Heart left ventricle (tissue), 16 donors: ENCODE results near the gene CELSR3. TPM values are rescaled to one million over a fixed set of nuclear protein-coding genes. Genes with fewer than 3 reads are reported as not detected.

Experiments used
- ATAC-seq, 4 donors: fragments of 200-7000 bp; cut with Tn5 transposase; one replicate each; pipeline ENCODE4 v1.9.1; 2020 to 2022; ENCODE audit warnings: moderate library complexity in 4 of 4, mild to moderate bottlenecking in 3 of 4, moderate number of reproducible peaks in 1 of 4
- DNase-seq, 5 donors: peaks; one replicate each; pipeline ENCODE4 v3.0.0-alpha.2; 2020
- H3K27ac ChIP-seq, 12 donors: fragments of 200-600 bp; sonication (generic) in 4 of 12; one replicate each; pipeline versions ENCODE4 v1.5.0 to v1.8.0; 2016 to 2022; ENCODE audit warnings: mild to moderate bottlenecking in 2 of 12
- H3K27me3 ChIP-seq, 9 donors: fragments of 200-600 bp; sonication (generic) in 2 of 9; one replicate each; pipeline versions ENCODE4 v1.5.1 to v1.8.0; 2016 to 2022; ENCODE audit warnings: mild to moderate bottlenecking in 3 of 9
- H3K36me3 ChIP-seq, 9 donors: fragments of 200-600 bp; sonication (generic) in 2 of 9; one replicate each; pipeline versions ENCODE4 v1.5.0 to v1.8.0; 2018 to 2022; ENCODE audit warnings: mild to moderate bottlenecking in 2 of 9
- H3K4me1 ChIP-seq, 12 donors: fragments of 200-600 bp; sonication (generic) in 4 of 12; one replicate each; pipeline versions ENCODE4 v1.5.0 to v1.8.0; 2016 to 2022; ENCODE audit warnings: mild to moderate bottlenecking in 3 of 12
- H3K4me3 ChIP-seq, 12 donors: fragments of 200-600 bp; sonication (generic) in 4 of 12; one replicate each; pipeline versions ENCODE4 v1.5.0 to v1.8.0; 2017 to 2022; ENCODE audit warnings: mild to moderate bottlenecking in 9 of 12, moderate library complexity in 4 of 12
- H3K9me3 ChIP-seq, 12 donors: fragments of 200-600 bp; sonication (generic) in 4 of 12; one replicate each; pipeline versions ENCODE4 v1.5.0 to v1.8.0; 2016 to 2022; ENCODE audit warnings: mild to moderate bottlenecking in 1 of 12
- CTCF ChIP-seq, 12 donors: fragments of 200-600 bp; sonication (generic) in 4 of 12; IDR thresholded peaks; one replicate each; pipeline versions ENCODE4 v1.5.0 to v1.8.0; 2018 to 2022; ENCODE audit warnings: antibody characterized with exemption in 12 of 12, mild to moderate bottlenecking in 5 of 12
- POLR2A ChIP-seq, 2 donors: fragments of 450-650 bp; IDR thresholded peaks; one replicate each; pipeline ENCODE4 v1.6.1; 2017; ENCODE audit warnings: antibody characterized with exemption in 2 of 2, mild to moderate bottlenecking in 2 of 2, moderate library complexity in 2 of 2
- whole genome bisulfite sequencing, 4 donors: extraction: QIAGEN DNeasy Blood & Tissue Kit in 2 of 4; methylation state at CpG; one replicate each; pipeline versions ENCODE4 v1.1.5 to v1.1.7; 2013 to 2018; 5-methylcytosine and 5-hydroxymethylcytosine counted together
- intact Hi-C, 10 donors: fragments of 100-400 bp; cut with DNase I; formaldehyde crosslinking; loops; one replicate each; pipeline versions ENCODE4 v1.11.1 to v1.14.2; 2022
- polyA plus RNA-seq, 2 donors: library from polyadenylated mRNA; stranded (reverse); fragments of 200-250 nt; gene quantifications; one replicate each; pipeline ENCODE4 v1.2.3, GENCODE V29; 2013
- total RNA-seq, 9 donors: library from RNA; depleted of rRNA in 2 of 9; stranded (reverse); fragments of >200 nt in 2 of 9; fragmentation: NEBNext Ultra II Directional in 3 of 9; extraction: Animal tissue kit (Norgen Biotek cat#: 25700) in 3 of 9; gene quantifications; one replicate each; pipeline versions ENCODE4 v1.1.0 to v1.2.4, GENCODE V29; 2016 to 2023
- donor health status: ischemic (EF 13 %, LVEDD 7.1; RV severe dilation, severe dysfunction).
- donor health status: healthy with polysubstance abuse.
- donor health status: DM: no; HTN: yes; CAD: no.
- donor health status: DM: no; HTN: no; CAD: no.
- donor health status: ischemic (EF 25% LVEDD 6.9; RV normal size, moderate dysfunction).
- donor health status: ischemic (EF 25% LVEDD 5.7; RV mildly dilated, moderate dysfunction).
- donor health status: healthy.
- donor health status: DM: yes; HTN: yes; CAD: no.
- donor health status: ischemic (EF 35%, LVEDD 5.7; RV mildly dilated, moderate dysfunction).
- donor health status: nonischemic (EF 11% LVEDD 7.7; RV severe dilation, severe dysfunction).
- donor health status: DM: yes; HTN: yes; CAD: no.
- donor health status: PGD.
- donor health status: ischemic (EF 29% LVEDD 5.4; RV normal size, mild dysfunction).
- donor health status: nonischemic (EF 23%, LVEDD 6.1; RV moderate dilation, normal function).

Gene CELSR3
- total and polyA plus RNA-seq, 11 donors = 0.10 to 0.36 (median 0.19) TPM

DNA sequence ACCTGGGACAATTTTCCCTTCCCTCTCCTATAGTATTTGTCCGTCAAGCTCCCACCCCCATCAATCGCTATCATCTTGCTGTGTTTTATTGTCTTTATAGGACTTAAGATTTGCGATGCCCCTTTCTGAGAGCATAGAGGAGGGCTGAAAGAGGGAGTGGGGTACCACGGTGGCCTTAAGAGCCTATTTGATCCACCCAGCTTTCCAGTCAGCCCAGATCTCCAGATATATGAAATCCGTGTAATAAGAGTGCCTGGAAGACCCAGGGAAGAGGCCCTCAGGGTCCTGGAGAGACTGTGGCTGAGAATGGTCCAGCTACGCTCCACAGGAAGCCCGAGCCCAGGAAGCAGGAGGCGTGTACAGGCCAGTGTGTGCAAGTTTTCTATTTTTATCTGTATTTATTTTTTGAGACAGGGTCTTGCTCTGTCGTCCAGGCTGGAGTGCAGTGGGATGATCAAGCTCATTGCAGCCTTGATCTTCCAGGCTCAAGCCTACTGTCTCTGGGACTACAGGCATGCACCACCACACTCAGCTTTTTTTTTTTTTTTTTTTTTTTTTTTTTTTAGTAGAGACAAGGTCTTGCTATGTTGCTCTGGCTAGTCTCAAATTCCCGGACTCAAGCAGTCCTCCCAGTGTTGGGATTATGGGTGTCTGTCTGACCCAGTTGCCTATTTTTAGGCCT, 24.0 kb upstream of the CELSR3 start:
- Histone ChIP-seq H3K4me1 (peaks cover 8 to 45% (median 34%) of the 10 kb centered on the region in 12 donors), H3K27ac (peak overlapping the region; percentile 3 to 92 (median 86)), H3K27me3 (no peaks in the 10 kb centered on the region), H3K9me3 (no peaks in the 10 kb centered on the region), H3K36me3 (peaks cover 5 to 59% (median 53%) of the 10 kb centered on the region in 9 donors), H3K4me3 (peak overlapping the region in 9 of 12 donors; percentile 80 to 100 (median 95))
- no peak for TF ChIP-seq POLR2A (IDR thresholded peaks at IDR 0.05)
- TF ChIP-seq CTCF (IDR thresholded peaks at IDR 0.05) = no peak
- DNase-seq = no peak
- WGBS, 4 donors = 37 to 49% (median 42%) methylated on average over 10 of the region's 10 CpGs
- no peak for ATAC-seq
- intact Hi-C loops = loop anchor here in 5 of 10 donors (2.0 to 10.0 kb wide), 5 partner anchors 51 to 239 kb away; partner anchors contain the start of genes ATRIP (in 1 of the 5) and PRKAR2A (in 1 of the 5)

DNA sequence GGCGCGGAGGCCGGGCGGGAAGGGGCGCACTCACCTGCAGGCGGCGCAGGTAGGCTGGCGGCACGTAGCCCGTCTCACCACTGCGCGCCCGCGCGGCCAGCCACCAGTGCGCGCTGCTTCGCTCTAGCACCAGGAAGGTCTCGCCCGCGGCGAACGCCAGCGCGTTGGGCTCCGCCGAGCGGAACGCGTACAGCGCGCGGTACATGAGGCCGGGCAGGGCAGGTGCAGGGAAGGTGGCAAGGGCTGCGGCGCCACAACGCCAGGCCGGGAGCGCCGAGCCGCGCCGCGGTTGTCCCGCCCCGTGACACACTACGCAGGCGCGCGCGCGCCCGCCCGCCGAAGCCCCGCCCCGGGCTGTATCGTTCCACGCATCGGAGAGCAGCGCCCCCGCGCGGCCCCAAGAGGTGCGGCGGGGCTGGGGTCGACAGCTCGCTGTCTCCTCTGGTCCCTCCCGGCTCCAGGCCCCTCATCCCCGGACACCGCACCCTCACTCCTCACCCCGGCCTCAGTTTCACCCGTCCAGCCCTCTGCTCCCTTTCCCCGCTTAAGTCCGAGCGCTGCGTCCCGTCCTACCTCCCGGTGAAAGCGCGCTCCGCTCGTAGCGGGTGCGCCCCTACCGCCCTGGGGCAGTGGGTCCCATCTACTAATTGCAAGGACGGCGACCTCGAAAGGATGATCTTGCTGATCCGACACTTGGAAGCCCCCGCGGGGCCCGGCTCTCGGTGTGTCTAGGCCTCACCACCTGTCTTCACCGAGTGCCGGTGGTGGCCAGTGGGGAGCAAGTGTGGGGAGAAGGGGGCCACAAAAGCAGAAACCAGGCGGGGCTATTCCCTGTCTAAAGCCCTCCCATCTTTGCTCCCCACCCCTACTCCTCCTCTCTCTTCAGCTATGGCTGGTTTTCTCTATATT, 23.2 kb upstream of the CELSR3 start, which contains the start of gene NCKIPSD:
Gene NCKIPSD, minus strand, starts transcription at position 313 of the 909 bp plus-strand sequence. Its CDS starts 108 bp downstream, at position 205.
- peak within 1 kb of the TSS; percentile 71 to 92 (median 86) for H3K27ac ChIP-seq
- TF ChIP-seq POLR2A (IDR thresholded peaks at IDR 0.05) (peak; percentile 32 to 92), CTCF (IDR thresholded peaks at IDR 0.05) (peak; percentile 76 to 94 (median 88))
- H3K4me1 ChIP-seq = peaks cover 8 to 45% (median 34%) of the 10 kb centered on the region in 12 donors
- no peaks in the 10 kb centered on the region for H3K27me3 ChIP-seq
- H3K4me3 ChIP-seq = peak within 1 kb of the TSS; percentile 80 to 100 (median 94)
- H3K9me3 ChIP-seq = no peaks in the 10 kb centered on the region
- H3K36me3 ChIP-seq = peaks cover 5 to 59% (median 54%) of the 10 kb centered on the region in 9 donors
- ATAC-seq (peak; percentile 69 to 94 (median 89)), DNase-seq (peak; percentile 88 to 96 (median 92))
- intact Hi-C loops = loop anchor here in 6 of 10 donors (2.0 to 10.0 kb wide), 6 partner anchors 51 to 239 kb away; partner anchors contain the start of genes ATRIP (in 1 of the 6) and PRKAR2A (in 1 of the 6)
- WGBS, 4 donors = 1 to 2% (median 1%) methylated on average over 21 to 97 of the region's 97 CpGs

- WGBS, 4 donors = 7 to 12% (median 8%) methylated on average over 8 to 13 of the region's 13 CpGs
- intact Hi-C loops = loop anchor here in 5 of 10 donors (2.0 to 10.0 kb wide), 6 partner anchors 52 to 238 kb away; partner anchors contain the start of genes ATRIP (in 1 of the 5) and PRKAR2A (in 1 of the 5)
These were observed 22.6 kb upstream of the CELSR3 start for GRCh38 chr3:48685293-48685602.

More at GRCh38 chr3:48685293-48685602, 22.6 kb upstream of the CELSR3 start:
- Histone ChIP-seq H3K9me3 (no peaks in the 10 kb centered on the region), H3K27ac (peak overlapping the region; percentile 71 to 92 (median 86)), H3K4me3 (peak overlapping the region; percentile 80 to 100 (median 94)), H3K27me3 (no peaks in the 10 kb centered on the region), H3K4me1 (peaks cover 8 to 45% (median 34%) of the 10 kb centered on the region in 12 donors), H3K36me3 (peaks cover 5 to 59% (median 55%) of the 10 kb centered on the region in 9 donors)
- TF ChIP-seq CTCF (IDR thresholded peaks at IDR 0.05) (no peak), POLR2A (IDR thresholded peaks at IDR 0.05) (no peak)
- ATAC-seq (no peak), DNase-seq (no peak)
